HEK293 (cell line): Measurements from ENCODE around the gene TMEM263.

ENCODE experiments used
- CTCF ChIA-PET: fragments of 350-600 bp; formaldehyde crosslinking; extraction: SDS; loops from one replicate; lab custom pipeline; 2021; ENCODE audit warnings: antibody characterized with exemption; lab: Yijun Ruan, JAX
- POLR2A ChIA-PET: fragments of 300-600 bp; formaldehyde crosslinking; extraction: SDS; loops from one replicate; lab custom pipeline; 2020; ENCODE audit warnings: antibody characterized with exemption, inconsistent platforms; lab: Yijun Ruan, JAX
- H3K27ac ChIP-seq: fragments of 200-500 bp; sonication (Bioruptor generic); 2 replicates; pipeline ENCODE4 v1.5.1; 2014; ENCODE audit warnings: low read depth, low read length, control low read depth, inconsistent platforms; ENCODE audit errors: extremely low read depth
- H3K36me3 ChIP-seq, 2 experiments: fragments of 200-500 bp in 1 of 2; sonication (Bioruptor generic) in 1 of 2; 1 replicate in 1 of 2; 2 replicates in 1 of 2; pipeline ENCODE4 v1.5.1; 2014 to 2017; ENCODE audit warnings: inconsistent platforms in 2 of 2, low read length in 2 of 2; ENCODE audit not compliant: control insufficient read depth in 2 of 2, insufficient read depth in 1 of 2
- H3K4me1 ChIP-seq: fragments of 200-500 bp; sonication (Bioruptor generic); 2 replicates; pipeline ENCODE4 v1.5.1; 2014; ENCODE audit warnings: mild to moderate bottlenecking, low read length, inconsistent platforms; ENCODE audit not compliant: control insufficient read depth, insufficient read depth
- H3K4me3 ChIP-seq: 2 replicates; pipeline ENCODE4 v1.5.1; 2011; ENCODE audit warnings: low read depth, mild to moderate bottlenecking, control low read depth, low read length, moderate library complexity
- H3K9me3 ChIP-seq: fragments of 200-500 bp; sonication (Bioruptor generic); 2 replicates; pipeline ENCODE4 v1.5.1; 2014; ENCODE audit warnings: low read depth, low read length, inconsistent platforms; ENCODE audit not compliant: control insufficient read depth, insufficient read depth
- FEZF1 ChIP-seq: fragments of 450-650 bp; formaldehyde crosslinking; IDR thresholded peaks from 2 replicates; pipeline ENCODE4 v1.5.1; 2016; ENCODE audit warnings: missing biosample characterization, missing genetic modification characterization
- GLIS2 ChIP-seq: fragments of 450-650 bp; formaldehyde crosslinking; IDR thresholded peaks from 2 replicates; pipeline ENCODE4 v1.5.1; 2016; ENCODE audit warnings: missing biosample characterization, missing genetic modification characterization
- YY2 ChIP-seq: fragments of 450-650 bp; formaldehyde crosslinking; IDR thresholded peaks from 2 replicates; pipeline ENCODE4 v1.5.1; 2016; ENCODE audit warnings: missing biosample characterization, missing genetic modification characterization
- ZEB2 ChIP-seq: fragments of 450-650 bp; formaldehyde crosslinking; IDR thresholded peaks from 2 replicates; pipeline ENCODE4 v1.5.1; 2016; ENCODE audit warnings: missing biosample characterization, missing genetic modification characterization
- ZNF133 ChIP-seq: fragments of 450-650 bp; formaldehyde crosslinking; IDR thresholded peaks from 2 replicates; pipeline ENCODE4 v1.5.1; 2016; ENCODE audit warnings: missing biosample characterization, missing genetic modification characterization
- ZNF138 ChIP-seq: fragments of 450-650 bp; formaldehyde crosslinking; IDR thresholded peaks from 2 replicates; pipeline ENCODE4 v1.5.1; 2016; ENCODE audit warnings: missing biosample characterization, missing genetic modification characterization, borderline replicate concordance
- ZNF146 ChIP-seq: fragments of 450-650 bp; formaldehyde crosslinking; IDR thresholded peaks from 2 replicates; pipeline ENCODE4 v1.5.1; 2016; ENCODE audit warnings: missing biosample characterization, missing genetic modification characterization
- ZNF202 ChIP-seq: fragments of 450-650 bp; formaldehyde crosslinking; IDR thresholded peaks from 2 replicates; pipeline ENCODE4 v1.5.1; 2016; ENCODE audit warnings: missing biosample characterization, missing genetic modification characterization, borderline replicate concordance
- ZNF211 ChIP-seq: fragments of 450-650 bp; formaldehyde crosslinking; IDR thresholded peaks from 2 replicates; pipeline ENCODE4 v1.5.1; 2016; ENCODE audit warnings: low read depth, missing biosample characterization, missing genetic modification characterization
- ZNF223 ChIP-seq: fragments of 450-650 bp; formaldehyde crosslinking; IDR thresholded peaks from 2 replicates; pipeline ENCODE4 v1.5.1; 2016; ENCODE audit warnings: missing biosample characterization, missing genetic modification characterization
- ZNF239 ChIP-seq: fragments of 450-650 bp; formaldehyde crosslinking; IDR thresholded peaks from 2 replicates; pipeline ENCODE4 v1.5.1; 2016; ENCODE audit warnings: missing biosample characterization, missing genetic modification characterization
- ZNF341 ChIP-seq: fragments of 450-650 bp; formaldehyde crosslinking; IDR thresholded peaks from 2 replicates; pipeline ENCODE4; 2016; ENCODE audit warnings: low read depth, missing biosample characterization, missing genetic modification characterization
- ZNF366 ChIP-seq: fragments of 450-650 bp; formaldehyde crosslinking; conservative IDR thresholded peaks from 2 replicates; pipeline ENCODE4 v1.5.1; 2016; ENCODE audit warnings: missing biosample characterization, missing genetic modification characterization
- ZNF501 ChIP-seq: fragments of 450-650 bp; formaldehyde crosslinking; IDR thresholded peaks from 2 replicates; pipeline ENCODE4 v1.5.1; 2016; ENCODE audit warnings: missing biosample characterization, missing genetic modification characterization
- ZNF548 ChIP-seq: fragments of 450-650 bp; formaldehyde crosslinking; IDR thresholded peaks from 2 replicates; pipeline ENCODE4 v1.5.1; 2016; ENCODE audit warnings: missing biosample characterization, missing genetic modification characterization
- ZNF692 ChIP-seq: fragments of 450-650 bp; formaldehyde crosslinking; IDR thresholded peaks from 2 replicates; pipeline ENCODE4 v1.5.1; 2016; ENCODE audit warnings: missing biosample characterization, missing genetic modification characterization
- ZNF76 ChIP-seq: fragments of 450-650 bp; formaldehyde crosslinking; IDR thresholded peaks from 2 replicates; pipeline ENCODE4; 2016; ENCODE audit warnings: low read depth, missing biosample characterization, missing genetic modification characterization, borderline replicate concordance
- TF ChIP-seq, protein P1 (sequence below): fragments of 450-650 bp; formaldehyde crosslinking; IDR thresholded peaks from 2 replicates; pipeline ENCODE4 v1.5.1; 2017; ENCODE audit warnings: missing biosample characterization, missing genetic modification characterization
- TF ChIP-seq, protein P2 (sequence below): fragments of 450-650 bp; formaldehyde crosslinking; IDR thresholded peaks from 2 replicates; pipeline ENCODE4 v1.5.1; 2017; ENCODE audit warnings: missing biosample characterization, missing genetic modification characterization
- TF ChIP-seq, protein P3 (sequence below): fragments of 450-650 bp; formaldehyde crosslinking; IDR thresholded peaks from 2 replicates; pipeline ENCODE4 v1.5.1; 2016; ENCODE audit warnings: missing biosample characterization, missing genetic modification characterization

The TMEM263 gene

GRCh38 chr12:106956048-106956578 is 406 bp downstream of the TMEM263 start (continued):
- TF ChIP-seq, protein P1, sequence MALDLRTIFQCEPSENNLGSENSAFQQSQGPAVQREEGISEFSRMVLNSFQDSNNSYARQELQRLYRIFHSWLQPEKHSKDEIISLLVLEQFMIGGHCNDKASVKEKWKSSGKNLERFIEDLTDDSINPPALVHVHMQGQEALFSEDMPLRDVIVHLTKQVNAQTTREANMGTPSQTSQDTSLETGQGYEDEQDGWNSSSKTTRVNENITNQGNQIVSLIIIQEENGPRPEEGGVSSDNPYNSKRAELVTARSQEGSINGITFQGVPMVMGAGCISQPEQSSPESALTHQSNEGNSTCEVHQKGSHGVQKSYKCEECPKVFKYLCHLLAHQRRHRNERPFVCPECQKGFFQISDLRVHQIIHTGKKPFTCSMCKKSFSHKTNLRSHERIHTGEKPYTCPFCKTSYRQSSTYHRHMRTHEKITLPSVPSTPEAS: no peak
- TF ChIP-seq GLIS2: peak; percentile 83
- no peak for TF ChIP-seq ZNF146 (tag by site-specific recombination)
- TF ChIP-seq ZNF138 (tag by site-specific recombination): no peak
- no peak for TF ChIP-seq ZNF239
- TF ChIP-seq ZNF501 (tag by site-specific recombination): 0 out of 2 replicates have a peak, but pooled peaks have one; percentile 22
- no peak for TF ChIP-seq ZNF133 (tag by site-specific recombination)
- no peak for TF ChIP-seq ZNF341 (tag by site-specific recombination)
- no peak for TF ChIP-seq ZNF548
- TF ChIP-seq ZNF76 (tag by site-specific recombination): no peak
- TF ChIP-seq YY2 (tag by site-specific recombination): 0 out of 2 replicates have a peak, but pooled peaks have one; percentile 10
- peak; percentile 77 for TF ChIP-seq ZNF692 (tag by site-specific recombination)
- no peak for TF ChIP-seq ZEB2
- 0 out of 2 replicates have a peak, but pooled peaks have one; percentile 35 for TF ChIP-seq ZNF223 (tag by site-specific recombination)
- TF ChIP-seq, all 188 proteins: peak for 20

DNA sequence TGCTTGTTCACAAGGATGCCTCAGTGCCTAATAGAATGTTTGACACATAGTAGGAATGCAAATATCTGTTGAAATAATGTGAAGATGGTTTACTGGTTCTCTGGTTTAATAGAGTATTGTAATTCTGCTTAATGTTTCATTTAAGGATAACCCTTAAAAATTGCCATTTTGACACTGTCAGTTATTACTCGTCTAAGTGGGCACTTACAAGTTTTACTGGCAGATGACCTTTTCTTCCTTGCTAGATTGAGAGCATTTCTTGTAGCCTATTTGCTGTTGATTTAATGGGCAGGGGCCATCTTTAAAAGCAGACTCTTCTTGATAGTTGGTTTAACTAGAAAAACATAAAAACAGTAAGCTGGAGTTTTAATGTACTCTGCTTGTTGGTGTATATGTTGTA is 1.9 kb downstream of the TMEM263 start:
- no peaks in the 10 kb centered on the region for H3K9me3 ChIP-seq
- no peak for TF ChIP-seq ZNF211 (tag by site-specific recombination)
- peak; percentile 60 for TF ChIP-seq FEZF1 (tag by site-specific recombination)
- TF ChIP-seq, protein P2, sequence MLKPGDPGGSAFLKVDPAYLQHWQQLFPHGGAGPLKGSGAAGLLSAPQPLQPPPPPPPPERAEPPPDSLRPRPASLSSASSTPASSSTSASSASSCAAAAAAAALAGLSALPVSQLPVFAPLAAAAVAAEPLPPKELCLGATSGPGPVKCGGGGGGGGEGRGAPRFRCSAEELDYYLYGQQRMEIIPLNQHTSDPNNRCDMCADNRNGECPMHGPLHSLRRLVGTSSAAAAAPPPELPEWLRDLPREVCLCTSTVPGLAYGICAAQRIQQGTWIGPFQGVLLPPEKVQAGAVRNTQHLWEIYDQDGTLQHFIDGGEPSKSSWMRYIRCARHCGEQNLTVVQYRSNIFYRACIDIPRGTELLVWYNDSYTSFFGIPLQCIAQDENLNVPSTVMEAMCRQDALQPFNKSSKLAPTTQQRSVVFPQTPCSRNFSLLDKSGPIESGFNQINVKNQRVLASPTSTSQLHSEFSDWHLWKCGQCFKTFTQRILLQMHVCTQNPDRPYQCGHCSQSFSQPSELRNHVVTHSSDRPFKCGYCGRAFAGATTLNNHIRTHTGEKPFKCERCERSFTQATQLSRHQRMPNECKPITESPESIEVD (tag by site-specific recombination): peak; percentile 81
- TF ChIP-seq ZNF202 (tag by site-specific recombination): no peak
- no peak for TF ChIP-seq ZNF366 (tag by site-specific recombination)
- TF ChIP-seq, protein P3, sequence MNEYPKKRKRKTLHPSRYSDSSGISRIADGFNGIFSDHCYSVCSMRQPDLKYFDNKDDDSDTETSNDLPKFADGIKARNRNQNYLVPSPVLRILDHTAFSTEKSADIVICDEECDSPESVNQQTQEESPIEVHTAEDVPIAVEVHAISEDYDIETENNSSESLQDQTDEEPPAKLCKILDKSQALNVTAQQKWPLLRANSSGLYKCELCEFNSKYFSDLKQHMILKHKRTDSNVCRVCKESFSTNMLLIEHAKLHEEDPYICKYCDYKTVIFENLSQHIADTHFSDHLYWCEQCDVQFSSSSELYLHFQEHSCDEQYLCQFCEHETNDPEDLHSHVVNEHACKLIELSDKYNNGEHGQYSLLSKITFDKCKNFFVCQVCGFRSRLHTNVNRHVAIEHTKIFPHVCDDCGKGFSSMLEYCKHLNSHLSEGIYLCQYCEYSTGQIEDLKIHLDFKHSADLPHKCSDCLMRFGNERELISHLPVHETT (tag by site-specific recombination): no peak
- ChIA-PET POLR2A (no interaction called here), CTCF (interaction anchor here (0.8 to 0.9 kb wide), 2 partner anchors 16 to 169 kb away, joined by 3 read pairs; no protein-coding TSS in a partner anchor)
- H3K36me3 ChIP-seq: peaks cover 0 to 4% of the 10 kb centered on the region in 2 experiments; a peak in 1 of 3 replicates
- H3K27ac ChIP-seq: no peak overlapping the region; the same call in 1 of the 2 replicates
- peaks cover 21% of the 10 kb centered on the region for H3K4me1 ChIP-seq
- H3K4me3 ChIP-seq: peak overlapping the region; percentile 59
